Measurements from ENCODE around the gene DCANP1.

Gene DCANP1

DNA sequence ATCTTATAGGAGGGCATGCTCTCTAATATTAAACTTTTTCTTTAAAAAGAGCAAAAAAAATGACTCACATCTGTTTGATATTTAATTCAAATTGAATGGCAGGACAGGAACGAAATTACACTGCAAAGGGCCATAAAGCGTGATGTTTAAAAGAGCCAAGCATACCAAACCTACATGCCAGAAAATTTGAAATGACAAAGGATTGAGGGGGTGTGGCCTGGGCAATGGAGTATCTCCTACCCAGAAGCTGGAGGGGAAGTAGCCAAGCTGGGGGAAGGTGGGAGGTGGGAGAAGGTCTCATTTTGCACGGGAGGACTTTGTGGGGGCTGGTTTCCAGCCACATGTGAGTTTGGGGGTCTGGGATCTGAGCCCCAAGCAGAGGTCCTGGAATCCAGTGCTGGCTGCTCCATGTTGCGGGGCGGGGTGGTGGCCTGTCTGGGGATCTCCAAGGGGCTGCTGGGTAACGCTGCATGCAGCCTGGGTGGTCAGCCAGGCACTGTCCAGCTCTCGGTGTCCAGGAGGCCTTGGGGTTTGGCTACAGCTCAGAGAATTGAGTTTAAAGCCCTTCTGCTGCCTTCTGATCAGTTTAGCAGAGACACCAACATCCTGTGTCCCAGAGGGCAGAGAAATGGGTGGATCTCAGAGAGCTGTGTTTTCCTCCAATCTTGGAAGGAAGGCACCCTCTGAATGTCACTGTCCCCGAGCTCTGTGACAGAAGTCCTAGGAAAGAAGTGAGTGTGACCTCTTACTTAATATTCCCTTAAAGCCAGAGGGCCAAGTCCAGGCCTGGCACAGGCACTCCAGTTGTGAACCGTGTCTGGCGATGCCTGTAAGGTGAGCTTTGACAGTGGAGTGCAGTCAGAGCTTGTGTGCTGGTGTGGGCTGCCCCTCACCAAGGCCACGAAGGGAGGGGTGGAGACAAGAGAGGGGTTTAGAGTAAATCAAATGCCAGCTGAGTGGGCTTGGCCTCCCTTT lies 7.6 kb downstream of the DCANP1 start:
- TF ChIP-seq, protein P1, sequence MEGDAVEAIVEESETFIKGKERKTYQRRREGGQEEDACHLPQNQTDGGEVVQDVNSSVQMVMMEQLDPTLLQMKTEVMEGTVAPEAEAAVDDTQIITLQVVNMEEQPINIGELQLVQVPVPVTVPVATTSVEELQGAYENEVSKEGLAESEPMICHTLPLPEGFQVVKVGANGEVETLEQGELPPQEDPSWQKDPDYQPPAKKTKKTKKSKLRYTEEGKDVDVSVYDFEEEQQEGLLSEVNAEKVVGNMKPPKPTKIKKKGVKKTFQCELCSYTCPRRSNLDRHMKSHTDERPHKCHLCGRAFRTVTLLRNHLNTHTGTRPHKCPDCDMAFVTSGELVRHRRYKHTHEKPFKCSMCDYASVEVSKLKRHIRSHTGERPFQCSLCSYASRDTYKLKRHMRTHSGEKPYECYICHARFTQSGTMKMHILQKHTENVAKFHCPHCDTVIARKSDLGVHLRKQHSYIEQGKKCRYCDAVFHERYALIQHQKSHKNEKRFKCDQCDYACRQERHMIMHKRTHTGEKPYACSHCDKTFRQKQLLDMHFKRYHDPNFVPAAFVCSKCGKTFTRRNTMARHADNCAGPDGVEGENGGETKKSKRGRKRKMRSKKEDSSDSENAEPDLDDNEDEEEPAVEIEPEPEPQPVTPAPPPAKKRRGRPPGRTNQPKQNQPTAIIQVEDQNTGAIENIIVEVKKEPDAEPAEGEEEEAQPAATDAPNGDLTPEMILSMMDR (IDR thresholded peaks at IDR 0.05; ENCODE audit: low read depth, low read length), result no peak
- no peak overlapping the region for H3K4me3 ChIP-seq (ENCODE audit: low read depth, low read length)

GRCh38 chr5:135438636-135439221 lies 8.4 kb downstream of the DCANP1 start:
- TF ChIP-seq, protein P1 (IDR thresholded peaks at IDR 0.05; ENCODE audit: low read depth, low read length), result no peak
- no peak overlapping the region for H3K4me3 ChIP-seq (ENCODE audit: low read depth, low read length)

- TF ChIP-seq, protein P1 (IDR thresholded peaks at IDR 0.05; ENCODE audit: low read depth, low read length), result no peak
Measured at GRCh38 chr5:135437796-135438560, 9.2 kb downstream of the DCANP1 start.

DNA sequence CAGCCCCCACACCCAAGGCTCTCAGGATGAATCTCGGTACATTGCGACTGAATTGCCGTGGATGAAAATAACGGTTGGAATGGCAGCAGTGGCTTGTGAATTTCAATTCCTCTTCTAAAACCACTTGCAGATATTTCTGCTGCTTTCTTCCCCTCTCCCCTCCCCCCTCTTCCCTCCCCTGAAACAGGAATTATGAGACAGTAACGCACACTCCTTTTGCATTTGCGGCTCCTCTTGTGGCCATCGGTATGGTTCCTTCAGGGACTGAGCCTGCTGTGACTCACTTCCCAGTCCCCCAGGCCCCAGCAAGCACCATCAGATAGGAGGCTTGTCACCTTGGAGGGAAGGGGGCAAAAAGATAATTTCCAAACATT lies 9.7 kb downstream of the DCANP1 start:
- no peak overlapping the region for H3K4me3 ChIP-seq (ENCODE audit: low read depth, low read length)
- TF ChIP-seq, protein P1 (IDR thresholded peaks at IDR 0.05; ENCODE audit: low read depth, low read length), result no peak

More at GRCh38 chr5:135437796-135438560, 9.2 kb downstream of the DCANP1 start:
- no peak overlapping the region for H3K4me3 ChIP-seq (ENCODE audit: low read depth, low read length)

DNA sequence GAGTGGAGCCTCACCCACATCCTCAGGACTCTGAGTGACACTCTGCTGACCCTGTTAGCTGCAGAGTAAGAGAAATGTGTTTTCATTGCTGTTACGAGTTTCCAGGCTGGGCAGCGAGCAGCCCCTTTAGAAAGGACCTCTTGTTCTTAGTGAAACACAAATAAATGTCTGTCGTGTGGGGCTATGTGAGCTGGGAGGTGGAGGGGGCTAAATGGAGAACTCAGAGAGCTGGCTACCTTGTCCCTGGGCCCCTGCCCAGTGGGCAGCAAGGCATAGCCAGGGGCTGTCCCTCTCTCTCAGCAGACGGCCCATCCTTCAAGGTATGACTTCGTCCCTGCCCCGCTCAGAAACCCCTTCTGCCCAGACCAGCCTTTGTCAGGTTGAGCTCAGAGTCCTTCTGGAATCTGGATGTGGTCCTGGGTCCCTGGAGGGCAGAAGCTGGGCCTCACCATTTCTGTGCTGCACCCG lies 10.2 kb downstream of the DCANP1 start:
- TF ChIP-seq, protein P1 (IDR thresholded peaks at IDR 0.05; ENCODE audit: low read depth, low read length), result no peak
- no peak overlapping the region for H3K4me3 ChIP-seq (ENCODE audit: low read depth, low read length)

DNA sequence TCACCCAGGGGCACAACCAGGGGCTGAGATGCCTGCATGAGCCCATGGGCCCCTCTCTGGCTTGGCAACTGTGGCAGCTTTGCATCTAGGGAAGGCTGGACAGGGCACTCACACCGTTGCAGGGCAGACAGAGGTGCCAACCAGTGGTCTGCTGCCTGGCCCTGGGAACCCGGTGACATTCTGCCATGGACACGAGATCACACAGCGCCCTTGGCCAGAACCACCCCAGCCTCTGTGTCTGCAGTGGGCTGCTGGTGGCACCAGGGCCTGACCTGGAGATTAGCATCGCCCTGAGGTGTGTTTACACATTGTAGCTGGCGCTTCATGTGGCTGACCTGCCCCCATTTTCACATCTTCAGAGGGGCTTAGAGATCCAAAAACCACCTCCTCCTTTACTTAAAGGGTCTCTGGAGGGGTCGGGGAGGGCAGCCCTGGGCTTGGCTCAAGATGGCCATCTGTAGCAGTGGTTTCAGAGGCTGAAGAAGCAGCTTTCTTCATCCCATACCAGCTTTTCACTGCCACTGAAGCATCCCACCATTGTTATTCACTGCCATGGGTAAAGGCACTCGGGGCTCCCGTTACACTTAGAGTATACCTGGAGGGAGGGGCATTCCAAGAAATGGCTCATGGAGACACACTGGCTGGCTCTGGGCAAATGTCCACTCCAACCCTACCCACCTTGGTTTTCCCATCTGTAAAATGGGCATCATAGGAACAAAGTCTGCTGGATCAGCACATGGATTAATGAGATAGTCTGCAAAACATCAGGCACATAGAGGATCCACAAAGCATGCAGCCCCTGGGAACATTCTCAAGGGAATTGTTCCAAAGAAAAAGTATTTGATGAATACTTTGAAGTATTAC lies 11.4 kb downstream of the DCANP1 start:
- TF ChIP-seq, protein P1 (IDR thresholded peaks at IDR 0.05; ENCODE audit: low read depth, low read length), result no peak
- no peak overlapping the region for H3K4me3 ChIP-seq (ENCODE audit: low read depth, low read length)
